ENCODE measurements around the gene SRRM4.

DNA sequence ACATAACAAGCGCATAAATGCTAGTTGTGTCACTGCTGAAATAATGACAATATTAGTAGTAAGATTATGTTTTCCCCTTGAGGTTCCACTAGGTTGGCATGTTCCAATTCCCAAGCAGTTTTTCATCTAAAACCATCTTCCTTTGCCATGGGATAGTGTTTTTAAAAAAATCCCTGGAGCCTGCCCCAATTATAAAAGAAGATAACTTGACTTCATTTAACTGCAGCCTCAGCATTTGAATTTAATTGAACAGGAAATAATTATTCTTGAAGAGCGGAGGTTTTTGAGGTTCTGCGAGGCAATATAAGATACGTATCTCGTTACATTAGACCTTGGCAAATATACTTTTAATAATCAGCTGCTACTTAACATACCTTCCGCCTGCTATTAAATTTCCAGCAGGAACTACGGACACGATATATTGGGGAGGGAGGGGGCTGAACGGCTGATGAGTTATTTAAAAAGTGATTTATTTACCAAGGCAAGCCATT lies 132.2 kb downstream of the SRRM4 start:
- TF ChIP-seq, protein P1, sequence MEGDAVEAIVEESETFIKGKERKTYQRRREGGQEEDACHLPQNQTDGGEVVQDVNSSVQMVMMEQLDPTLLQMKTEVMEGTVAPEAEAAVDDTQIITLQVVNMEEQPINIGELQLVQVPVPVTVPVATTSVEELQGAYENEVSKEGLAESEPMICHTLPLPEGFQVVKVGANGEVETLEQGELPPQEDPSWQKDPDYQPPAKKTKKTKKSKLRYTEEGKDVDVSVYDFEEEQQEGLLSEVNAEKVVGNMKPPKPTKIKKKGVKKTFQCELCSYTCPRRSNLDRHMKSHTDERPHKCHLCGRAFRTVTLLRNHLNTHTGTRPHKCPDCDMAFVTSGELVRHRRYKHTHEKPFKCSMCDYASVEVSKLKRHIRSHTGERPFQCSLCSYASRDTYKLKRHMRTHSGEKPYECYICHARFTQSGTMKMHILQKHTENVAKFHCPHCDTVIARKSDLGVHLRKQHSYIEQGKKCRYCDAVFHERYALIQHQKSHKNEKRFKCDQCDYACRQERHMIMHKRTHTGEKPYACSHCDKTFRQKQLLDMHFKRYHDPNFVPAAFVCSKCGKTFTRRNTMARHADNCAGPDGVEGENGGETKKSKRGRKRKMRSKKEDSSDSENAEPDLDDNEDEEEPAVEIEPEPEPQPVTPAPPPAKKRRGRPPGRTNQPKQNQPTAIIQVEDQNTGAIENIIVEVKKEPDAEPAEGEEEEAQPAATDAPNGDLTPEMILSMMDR (conservative IDR thresholded peaks at IDR 0.05; ENCODE audit: low read depth, low read length) = no peak
- TF ChIP-seq EZH2phosphoT487 (IDR thresholded peaks at IDR 0.05; ENCODE audit: borderline replicate concordance, low read length) = no peak
